Esophagus muscularis mucosa (tissue), 4 donors: ENCODE measurements around the gene FANCI.

Experiments used
- CTCF ChIP-seq, 3 experiments: fragments of 200-600 bp in 2 of 3; fragments of 450-650 bp in 1 of 3; sonication (generic) in 2 of 3; IDR thresholded peaks; one replicate each; pipeline ENCODE4 v1.5.1; 2017 to 2019; ENCODE audit warnings: antibody characterized with exemption in 3 of 3, mild to moderate bottlenecking in 2 of 3, moderate library complexity in 1 of 3
- EP300 ChIP-seq: sonication (generic); formaldehyde crosslinking; IDR thresholded peaks from one replicate; pipeline ENCODE4 v1.6.1; 2017; ENCODE audit warnings: antibody characterized with exemption
- POLR2A ChIP-seq: fragments of 450-650 bp; IDR thresholded peaks from one replicate; pipeline ENCODE4 v1.6.1; 2017; ENCODE audit warnings: antibody characterized with exemption, moderate library complexity, mild to moderate bottlenecking, low read depth
- POLR2AphosphoS5 ChIP-seq, 2 donors: sonication (generic); formaldehyde crosslinking; IDR thresholded peaks; one replicate each; pipeline ENCODE4 v1.6.1; 2017; ENCODE audit warnings: antibody characterized with exemption in 2 of 2

- TF ChIP-seq CTCF (IDR thresholded peaks at IDR 0.05): no peak
- TF ChIP-seq POLR2AphosphoS5 (IDR thresholded peaks at IDR 0.05): no peak
- no peak for TF ChIP-seq POLR2A
- no peak for TF ChIP-seq EP300
Observed at GRCh38 chr15:89227425-89227824, 16.4 kb upstream of the FANCI start.
